Nephron progenitor cell (in vitro differentiated cells): ENCODE results near the gene SPRR2B.

Experiments
- DNase-seq: peaks from one replicate; pipeline ENCODE4 v3.0.0; 2021
- H3K27ac Mint-ChIP-seq: 2 replicates; pipeline ENCODE4 v1.8.0; 2021; ENCODE audit warnings: mild to moderate bottlenecking, moderate library complexity, mixed read lengths
- H3K27me3 Mint-ChIP-seq: 2 replicates; pipeline ENCODE4 v1.8.0; 2021; ENCODE audit warnings: mild to moderate bottlenecking, low read depth, mixed read lengths; ENCODE audit not compliant: poor library complexity
- H3K36me3 Mint-ChIP-seq: 2 replicates; pipeline ENCODE4 v1.8.0; 2021; ENCODE audit warnings: low read depth, mixed read lengths
- H3K4me1 Mint-ChIP-seq: 2 replicates; pipeline ENCODE4 v1.8.0; 2021; ENCODE audit warnings: mixed read lengths
- H3K4me3 Mint-ChIP-seq: 2 replicates; pipeline ENCODE4 v1.8.0; 2021; ENCODE audit warnings: mild to moderate bottlenecking, moderate library complexity, mixed read lengths
- H3K9me3 Mint-ChIP-seq: 2 replicates; pipeline ENCODE4 v1.8.0; 2021; ENCODE audit warnings: mild to moderate bottlenecking, moderate library complexity, mixed read lengths
- CTCF ChIP-seq: fragments of 200-600 bp; sonication (generic); IDR thresholded peaks from 2 replicates; pipeline ENCODE4 v1.5.0; 2021; ENCODE audit warnings: antibody characterized with exemption

Gene SPRR2B

GRCh38 chr1:153099461-153100045, 28.1 kb upstream of the SPRR2B start:
- Mint-ChIP-seq H3K4me1 (no peaks in the 10 kb centered on the region), H3K27me3 (no peaks in the 10 kb centered on the region), H3K9me3 (peaks cover 10% of the 10 kb centered on the region), H3K27ac (no peak overlapping the region), H3K36me3 (no peaks in the 10 kb centered on the region), H3K4me3 (no peak overlapping the region)
- no peak for DNase-seq
- TF ChIP-seq CTCF = no peak

- H3K9me3 Mint-ChIP-seq = no peaks in the 10 kb centered on the region
- no peak overlapping the region for H3K27ac Mint-ChIP-seq
- H3K4me3 Mint-ChIP-seq = no peak overlapping the region
- TF ChIP-seq CTCF = no peak
- H3K36me3 Mint-ChIP-seq = no peaks in the 10 kb centered on the region
- no peaks in the 10 kb centered on the region for H3K27me3 Mint-ChIP-seq
- no peak for DNase-seq
- no peaks in the 10 kb centered on the region for H3K4me1 Mint-ChIP-seq
Observed at GRCh38 chr1:153095764-153096163, 24.4 kb upstream of the SPRR2B start.

GRCh38 chr1:153094426-153094825, 23.0 kb upstream of the SPRR2B start, which contains the start of gene SPRR2E:
TSS of gene SPRR2E (minus strand) at chr1:153094526. CDS start at chr1:153093751, 775 bp downstream.
- no peaks in the 10 kb centered on the region for H3K36me3 Mint-ChIP-seq
- no peak for DNase-seq
- no peak for TF ChIP-seq CTCF
- no peaks in the 10 kb centered on the region for H3K4me1 Mint-ChIP-seq
- H3K27me3 Mint-ChIP-seq = no peaks in the 10 kb centered on the region
- no peak within 1 kb of the TSS for H3K27ac Mint-ChIP-seq
- no peaks in the 10 kb centered on the region for H3K9me3 Mint-ChIP-seq
- H3K4me3 Mint-ChIP-seq = no peak within 1 kb of the TSS

GRCh38 chr1:153087652-153088051, 16.2 kb upstream of the SPRR2B start:
- Mint-ChIP-seq H3K4me1 (no peaks in the 10 kb centered on the region), H3K4me3 (no peak overlapping the region), H3K36me3 (no peaks in the 10 kb centered on the region), H3K9me3 (peaks cover 24% of the 10 kb centered on the region), H3K27ac (no peak overlapping the region), H3K27me3 (peaks cover 4% of the 10 kb centered on the region)
- DNase-seq = no peak
- TF ChIP-seq CTCF = no peak

GRCh38 chr1:153081736-153082135, 10.3 kb upstream of the SPRR2B start:
- H3K4me3 Mint-ChIP-seq = no peak overlapping the region
- no peaks in the 10 kb centered on the region for H3K27me3 Mint-ChIP-seq
- no peak overlapping the region for H3K27ac Mint-ChIP-seq

More at GRCh38 chr1:153081736-153082135, 10.3 kb upstream of the SPRR2B start:
- no peaks in the 10 kb centered on the region for H3K36me3 Mint-ChIP-seq
- no peak for TF ChIP-seq CTCF
- H3K4me1 Mint-ChIP-seq = no peaks in the 10 kb centered on the region
- no peak for DNase-seq
- peaks cover 45% of the 10 kb centered on the region for H3K9me3 Mint-ChIP-seq
